ENCODE data around the gene TMEM143.

The TMEM143 gene

DNA sequence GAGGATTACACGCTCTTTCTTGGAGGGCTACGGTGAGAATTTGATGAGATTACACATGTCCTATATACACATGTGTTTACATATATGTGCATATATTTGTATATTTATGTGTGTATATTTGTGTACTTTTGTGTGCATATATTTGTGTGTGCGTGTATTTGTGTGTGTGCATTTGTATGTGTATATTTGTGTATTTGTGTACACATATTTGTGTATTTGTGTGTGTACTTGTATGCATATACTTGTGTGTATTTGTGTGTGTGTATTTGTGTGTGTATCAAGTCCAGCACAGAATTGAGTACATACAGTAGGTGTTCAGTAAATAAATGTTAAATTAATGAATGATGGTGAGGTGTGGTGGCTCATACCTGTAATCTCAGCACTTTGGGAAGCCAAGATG is 1.8 kb downstream of the TMEM143 start:
- Histone ChIP-seq H3K4me3 (ENCODE audit: low read length, poor library complexity, severe bottlenecking) (no peak overlapping the region), H3K9me3 (ENCODE audit: insufficient read depth, low read depth, low read length) (no peaks in the 10 kb centered on the region), H3K4me1 (ENCODE audit: insufficient read depth, low read length, poor library complexity, severe bottlenecking) (peaks cover 13% of the 10 kb centered on the region), H3F3A (ENCODE audit: low read depth) (no peaks in the 10 kb centered on the region), H4K20me1 (ENCODE audit: insufficient read depth, low read length, poor library complexity, severe bottlenecking) (no peaks in the 10 kb centered on the region), H3K9me2 (replicated peaks; ENCODE audit: low read depth, low read length) (no peaks in the 10 kb centered on the region), H3K36me3 (ENCODE audit: insufficient read depth, low read length) (no peaks in the 10 kb centered on the region), H3K4me2 (ENCODE audit: low read depth, low read length, poor library complexity, severe bottlenecking) (no peak overlapping the region), H3K79me2 (ENCODE audit: insufficient read depth, low read length) (peaks cover 4% of the 10 kb centered on the region; the same call in 1 of the 2 replicates), H3K27me3 (ENCODE audit: insufficient read depth, low read length, poor library complexity, severe bottlenecking) (no peaks in the 10 kb centered on the region), H2AFZ (ENCODE audit: low read length) (no peak overlapping the region), H3K9ac (ENCODE audit: low read depth, low read length, poor library complexity, severe bottlenecking) (no peak overlapping the region)
- TF ChIP-seq, protein P1, sequence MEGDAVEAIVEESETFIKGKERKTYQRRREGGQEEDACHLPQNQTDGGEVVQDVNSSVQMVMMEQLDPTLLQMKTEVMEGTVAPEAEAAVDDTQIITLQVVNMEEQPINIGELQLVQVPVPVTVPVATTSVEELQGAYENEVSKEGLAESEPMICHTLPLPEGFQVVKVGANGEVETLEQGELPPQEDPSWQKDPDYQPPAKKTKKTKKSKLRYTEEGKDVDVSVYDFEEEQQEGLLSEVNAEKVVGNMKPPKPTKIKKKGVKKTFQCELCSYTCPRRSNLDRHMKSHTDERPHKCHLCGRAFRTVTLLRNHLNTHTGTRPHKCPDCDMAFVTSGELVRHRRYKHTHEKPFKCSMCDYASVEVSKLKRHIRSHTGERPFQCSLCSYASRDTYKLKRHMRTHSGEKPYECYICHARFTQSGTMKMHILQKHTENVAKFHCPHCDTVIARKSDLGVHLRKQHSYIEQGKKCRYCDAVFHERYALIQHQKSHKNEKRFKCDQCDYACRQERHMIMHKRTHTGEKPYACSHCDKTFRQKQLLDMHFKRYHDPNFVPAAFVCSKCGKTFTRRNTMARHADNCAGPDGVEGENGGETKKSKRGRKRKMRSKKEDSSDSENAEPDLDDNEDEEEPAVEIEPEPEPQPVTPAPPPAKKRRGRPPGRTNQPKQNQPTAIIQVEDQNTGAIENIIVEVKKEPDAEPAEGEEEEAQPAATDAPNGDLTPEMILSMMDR (conservative IDR thresholded peaks at IDR 0.05; ENCODE audit: low read length): no peak
- TF ChIP-seq EZH2phosphoT487 (IDR thresholded peaks at IDR 0.05; ENCODE audit: borderline replicate concordance): no peak

DNA sequence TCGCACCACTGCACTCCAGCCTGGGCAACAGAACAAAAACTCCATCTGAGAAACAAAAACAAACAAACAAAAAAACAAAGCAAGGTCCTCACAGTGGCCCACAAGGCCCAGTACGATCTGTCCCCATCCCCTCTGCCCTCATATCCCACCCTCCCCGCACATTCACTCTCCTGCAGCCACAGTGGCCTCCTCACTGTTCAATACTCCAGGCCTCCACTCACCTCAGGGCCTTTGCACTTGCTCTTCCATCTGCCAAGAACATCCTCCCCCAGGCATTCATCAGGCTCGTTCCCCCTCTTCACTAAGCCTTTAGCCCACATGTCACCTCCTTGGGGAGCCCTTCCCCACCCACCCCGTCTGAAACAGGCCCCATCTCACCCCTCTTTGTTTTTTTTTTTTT is 4.6 kb downstream of the TMEM143 start:
- Histone ChIP-seq H3K4me2 (ENCODE audit: low read depth, low read length, poor library complexity, severe bottlenecking) (no peak overlapping the region), H3K4me3 (ENCODE audit: low read length, poor library complexity, severe bottlenecking) (no peak overlapping the region)

DNA sequence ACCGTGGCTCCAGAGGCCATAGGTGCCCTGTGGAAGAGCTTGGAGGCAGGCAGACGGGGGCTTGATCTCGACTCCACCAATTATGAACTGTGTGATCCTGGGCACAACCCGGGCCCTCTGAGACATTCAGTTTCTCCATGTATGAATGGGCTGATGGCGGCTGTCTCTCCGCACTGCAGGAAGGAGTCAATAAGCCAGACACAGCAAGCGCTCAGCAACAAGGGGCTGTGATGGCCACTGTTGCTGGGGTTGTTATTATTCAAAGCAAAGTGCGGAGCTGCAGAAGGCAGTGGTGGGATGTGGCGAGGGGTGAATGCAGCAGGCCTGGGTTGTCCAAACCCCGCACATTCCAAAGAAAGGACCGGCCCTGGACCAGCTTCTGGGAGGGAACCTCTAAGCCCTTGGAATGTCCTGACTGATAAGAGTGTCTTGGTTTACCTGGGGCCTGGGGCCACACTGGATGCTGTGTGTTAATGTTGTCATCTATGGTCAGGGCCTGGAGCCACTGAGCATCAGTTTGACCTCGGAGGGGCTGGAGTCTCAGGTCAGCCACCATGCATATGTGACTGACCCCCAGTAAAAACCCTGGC is 8.3 kb downstream of the TMEM143 start:
- Histone ChIP-seq H3K27me3 (ENCODE audit: insufficient read depth, low read length, poor library complexity, severe bottlenecking) (no peaks in the 10 kb centered on the region), H3K4me3 (ENCODE audit: low read length, poor library complexity, severe bottlenecking) (no peak overlapping the region), H3K4me1 (ENCODE audit: insufficient read depth, low read length, poor library complexity, severe bottlenecking) (no peaks in the 10 kb centered on the region), H3K79me2 (ENCODE audit: insufficient read depth, low read length) (no peaks in the 10 kb centered on the region), H2AFZ (ENCODE audit: low read length) (no peak overlapping the region), H3F3A (ENCODE audit: low read depth) (no peaks in the 10 kb centered on the region), H3K9ac (ENCODE audit: low read depth, low read length, poor library complexity, severe bottlenecking) (no peak overlapping the region), H3K9me2 (replicated peaks; ENCODE audit: low read depth, low read length) (no peaks in the 10 kb centered on the region), H3K36me3 (ENCODE audit: insufficient read depth, low read length) (no peaks in the 10 kb centered on the region), H3K9me3 (ENCODE audit: insufficient read depth, low read depth, low read length) (no peaks in the 10 kb centered on the region), H4K20me1 (ENCODE audit: insufficient read depth, low read length, poor library complexity, severe bottlenecking) (no peaks in the 10 kb centered on the region), H3K4me2 (ENCODE audit: low read depth, low read length, poor library complexity, severe bottlenecking) (no peak overlapping the region)
- TF ChIP-seq, protein P1 (conservative IDR thresholded peaks at IDR 0.05; ENCODE audit: low read length): no peak
- no peak for TF ChIP-seq EZH2phosphoT487 (IDR thresholded peaks at IDR 0.05; ENCODE audit: borderline replicate concordance)

More for the DNA sequence above, 4.6 kb downstream of the TMEM143 start:
- Histone ChIP-seq H3K9me2 (replicated peaks; ENCODE audit: low read depth, low read length) (no peaks in the 10 kb centered on the region), H3K9me3 (ENCODE audit: insufficient read depth, low read depth, low read length) (no peaks in the 10 kb centered on the region), H3K36me3 (ENCODE audit: insufficient read depth, low read length) (no peaks in the 10 kb centered on the region), H3K9ac (ENCODE audit: low read depth, low read length, poor library complexity, severe bottlenecking) (no peak overlapping the region), H3K79me2 (ENCODE audit: insufficient read depth, low read length) (peaks cover 4% of the 10 kb centered on the region; the same call in 1 of the 2 replicates), H3K4me1 (ENCODE audit: insufficient read depth, low read length, poor library complexity, severe bottlenecking) (peaks cover 6% of the 10 kb centered on the region), H2AFZ (ENCODE audit: low read length) (no peak overlapping the region), H3F3A (ENCODE audit: low read depth) (no peaks in the 10 kb centered on the region), H3K27me3 (ENCODE audit: insufficient read depth, low read length, poor library complexity, severe bottlenecking) (no peaks in the 10 kb centered on the region), H4K20me1 (ENCODE audit: insufficient read depth, low read length, poor library complexity, severe bottlenecking) (no peaks in the 10 kb centered on the region)
- no peak for TF ChIP-seq EZH2phosphoT487 (IDR thresholded peaks at IDR 0.05; ENCODE audit: borderline replicate concordance)
- TF ChIP-seq, protein P1 (conservative IDR thresholded peaks at IDR 0.05; ENCODE audit: low read length): no peak

Data from Loucy (cell line).